H1 (cell line): ENCODE data around the gene GALC. TPM values are rescaled to one million over a fixed set of nuclear protein-coding genes. Genes with fewer than 3 reads are reported as not detected.

ENCODE experiments used
- BACH1 ChIP-seq: IDR thresholded peaks from 2 replicates; pipeline ENCODE4 v1.6.1; 2012; ENCODE audit warnings: low read length, improper control_type of control experiment
- CBX5 ChIP-seq: fragments of 300-800, 300-1000 bp; sonication (generic); IDR thresholded peaks from 2 replicates; pipeline ENCODE4 v1.7.1; 2016; ENCODE audit warnings: antibody characterized with exemption, low read length, low read depth
- CHD7 ChIP-seq: fragments of 300-600 bp; sonication (generic); IDR thresholded peaks from 2 replicates; pipeline ENCODE4 v1.7.1; 2012; ENCODE audit warnings: low read length, moderate library complexity, mild to moderate bottlenecking, inconsistent platforms; ENCODE audit not compliant: insufficient replicate concordance
- FOSL1 ChIP-seq: IDR thresholded peaks from 2 replicates; pipeline ENCODE4 v1.6.1; 2011; ENCODE audit warnings: mild to moderate bottlenecking, low read depth, low read length, moderate library complexity; ENCODE audit not compliant: insufficient read depth
- GTF2F1 ChIP-seq: IDR thresholded peaks from 2 replicates; pipeline ENCODE4 v1.6.1; 2012; ENCODE audit warnings: low read depth, low read length, improper control_type of control experiment, borderline replicate concordance
- HDAC2 ChIP-seq, 2 experiments: fragments of 300-600 bp in 1 of 2; sonication (generic) in 1 of 2; IDR thresholded peaks; 2 replicates each; pipeline ENCODE4 v1.6.1; 2011 to 2012; ENCODE audit warnings: low read depth in 2 of 2, low read length in 2 of 2, mild to moderate bottlenecking in 2 of 2, moderate library complexity in 2 of 2, borderline replicate concordance in 1 of 2, inconsistent platforms in 1 of 2
- MAX ChIP-seq: IDR thresholded peaks from 2 replicates; pipeline ENCODE4 v1.6.1; 2012; ENCODE audit warnings: inconsistent platforms
- POLR2A ChIP-seq, 2 experiments: IDR thresholded peaks; 1 replicate in 1 of 2; 2 replicates in 1 of 2; pipeline ENCODE4 v1.6.1; 2011; ENCODE audit warnings: low read depth in 2 of 2, low read length in 2 of 2, mild to moderate bottlenecking in 2 of 2; ENCODE audit errors: control extremely low read depth in 1 of 2
- polyA plus RNA-seq, 7 experiments: library from polyadenylated mRNA; depleted of rRNA in 3 of 7; stranded (reverse) in 5 of 7; unstranded in 2 of 7; fragments of >200 nt in 5 of 7; fragments of 200-250 nt in 2 of 7; gene quantifications; 1 replicate in 5 of 7; 2 replicates in 1 of 7; 4 replicates in 1 of 7; pipeline versions ENCODE4 v1.2.1 to v1.2.3, GENCODE V29; 2011 to 2013; ENCODE audit warnings: missing spikeins in 2 of 7, mixed read lengths in 2 of 7
- total RNA-seq: library from RNA; stranded (reverse); fragmentation: NEBNext Ultra II Directional; extraction: Animal tissue kit (Norgen Biotek cat#: 25700); gene quantifications from 2 replicates; pipeline ENCODE4 v1.2.1, GENCODE V29; 2021

Gene GALC
- total and polyA plus RNA-seq, 2 of the 8 experiments (the other 6 are each of a cell fraction or from before 2014, with no cell fraction given): 6.1 to 12.3 TPM

GRCh38 chr14:88009486-88009885 lies 16.5 kb upstream of the GALC start (continued):
- TF ChIP-seq CHD7 (no peak), HDAC2 (IDR thresholded peaks at IDR 0.05; ENCODE audit: borderline replicate concordance in 1 of 2, low read depth in 2 of 2, low read length in 2 of 2) (no peak), CBX5 (no peak), FOSL1 (no peak), POLR2A (IDR thresholded peaks at IDR 0.05; ENCODE audit: control extremely low read depth in 1 of 2, low read depth in 2 of 2, low read length in 2 of 2) (no peak), MAX (no peak), BACH1 (no peak), GTF2F1 (no peak)
